ENCODE measurements around the gene IFITM5. TPM values are rescaled to one million over a fixed set of nuclear protein-coding genes. Genes with fewer than 3 reads are reported as not detected.

Gene IFITM5
- total RNA-seq, 6 experiments from 2014 or later: not detected

DNA sequence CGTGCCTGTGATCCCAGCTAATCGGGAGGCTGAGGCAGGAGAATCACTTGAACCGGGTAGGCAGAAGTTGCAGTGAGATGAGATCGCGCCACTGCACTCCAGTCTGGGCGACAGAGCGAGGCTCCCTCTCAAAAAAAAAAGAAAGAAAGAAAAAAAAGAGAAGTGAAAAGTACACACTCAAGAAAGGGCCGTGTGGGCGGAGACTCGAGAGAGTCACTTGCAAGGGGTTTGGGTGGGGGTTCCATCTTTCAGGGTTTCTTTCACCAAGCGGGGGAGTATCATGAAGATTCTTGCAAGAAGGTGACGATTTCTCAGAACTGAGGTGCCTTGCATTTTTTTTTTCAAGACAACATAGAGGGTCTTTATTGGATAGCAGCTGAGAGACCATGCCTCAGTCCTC lies 4.0 kb upstream of the IFITM5 start:
- H3K4me1 ChIP-seq: peaks cover 0 to 15% (median 6%) of the 10 kb centered on the region in 4 donors
- ATAC-seq (no peak), DNase-seq (peak in 1 of 3 donors; percentile 27)
- WGBS (ENCODE audit: insufficient coverage, low coverage, low lambda C conversion rate, missing lambda C conversion rate): 68% methylated on average over 11 of the region's 12 CpGs
- intact Hi-C loops (cut with DNase I): loop anchor here in 1 of 2 donors (10.0 kb wide), 1 partner anchor 61 kb away; the partner anchor contains the start of gene B4GALNT4
- H3K4me3 ChIP-seq: no peak overlapping the region
- no peak overlapping the region for H3K27ac ChIP-seq
- H3K36me3 ChIP-seq: no peaks in the 10 kb centered on the region
- no peaks in the 10 kb centered on the region for H3K9me3 ChIP-seq
- H3K27me3 ChIP-seq: no peaks in the 10 kb centered on the region
- TF ChIP-seq POLR2A (IDR thresholded peaks at IDR 0.05): no peak
- TF ChIP-seq, protein P1, sequence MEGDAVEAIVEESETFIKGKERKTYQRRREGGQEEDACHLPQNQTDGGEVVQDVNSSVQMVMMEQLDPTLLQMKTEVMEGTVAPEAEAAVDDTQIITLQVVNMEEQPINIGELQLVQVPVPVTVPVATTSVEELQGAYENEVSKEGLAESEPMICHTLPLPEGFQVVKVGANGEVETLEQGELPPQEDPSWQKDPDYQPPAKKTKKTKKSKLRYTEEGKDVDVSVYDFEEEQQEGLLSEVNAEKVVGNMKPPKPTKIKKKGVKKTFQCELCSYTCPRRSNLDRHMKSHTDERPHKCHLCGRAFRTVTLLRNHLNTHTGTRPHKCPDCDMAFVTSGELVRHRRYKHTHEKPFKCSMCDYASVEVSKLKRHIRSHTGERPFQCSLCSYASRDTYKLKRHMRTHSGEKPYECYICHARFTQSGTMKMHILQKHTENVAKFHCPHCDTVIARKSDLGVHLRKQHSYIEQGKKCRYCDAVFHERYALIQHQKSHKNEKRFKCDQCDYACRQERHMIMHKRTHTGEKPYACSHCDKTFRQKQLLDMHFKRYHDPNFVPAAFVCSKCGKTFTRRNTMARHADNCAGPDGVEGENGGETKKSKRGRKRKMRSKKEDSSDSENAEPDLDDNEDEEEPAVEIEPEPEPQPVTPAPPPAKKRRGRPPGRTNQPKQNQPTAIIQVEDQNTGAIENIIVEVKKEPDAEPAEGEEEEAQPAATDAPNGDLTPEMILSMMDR (IDR thresholded peaks at IDR 0.05): no peak

DNA sequence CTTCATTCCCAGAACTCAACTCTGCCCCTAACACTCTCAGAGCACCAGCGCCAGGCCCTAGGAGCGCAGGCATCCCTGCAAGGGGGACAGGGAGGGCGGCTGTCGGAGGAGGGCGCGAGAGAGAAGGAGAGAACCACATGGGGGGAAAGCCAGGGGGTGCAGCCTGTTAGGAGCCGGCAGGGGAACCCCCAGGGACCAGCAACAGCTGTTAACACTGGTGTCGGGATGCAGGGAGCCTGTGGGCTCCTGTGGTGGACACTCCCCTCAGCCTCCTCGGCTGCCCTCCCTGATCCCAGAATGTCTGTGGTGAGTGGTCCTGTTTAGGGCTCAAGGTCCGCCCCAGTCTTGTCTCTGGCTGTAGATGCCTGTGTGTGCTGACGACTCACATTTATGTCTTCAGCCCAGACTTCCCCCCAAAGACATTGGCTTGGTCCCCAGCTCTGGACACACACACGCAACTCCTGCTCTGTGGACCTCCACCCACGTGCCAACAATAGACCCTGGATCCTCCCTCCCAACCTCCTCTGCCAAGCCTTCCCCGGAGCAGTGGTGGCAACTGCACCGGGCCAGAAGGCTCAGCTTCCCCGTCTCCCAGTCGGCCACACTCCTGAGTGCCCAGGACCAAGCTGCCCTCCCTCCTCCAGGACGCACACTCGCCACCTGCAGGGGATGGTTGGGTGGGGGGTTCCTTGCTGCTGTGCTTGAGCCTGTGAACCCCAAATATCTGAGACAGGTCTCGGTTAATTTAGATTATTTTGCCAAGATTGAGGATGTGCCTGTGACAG lies 817 bp upstream of the IFITM5 start:
- TF ChIP-seq POLR2A (IDR thresholded peaks at IDR 0.05): no peak
- TF ChIP-seq, protein P1 (IDR thresholded peaks at IDR 0.05): no peak
- ATAC-seq: no peak
- peak in 2 of 3 donors; percentile 16 to 43 for DNase-seq

GRCh38 chr11:298406-299065 lies 790 bp downstream of the IFITM5 start:
- Histone ChIP-seq H3K4me1 (no peaks in the 10 kb centered on the region), H3K9me3 (no peaks in the 10 kb centered on the region), H3K27ac (no peak overlapping the region), H3K27me3 (no peaks in the 10 kb centered on the region), H3K4me3 (no peak overlapping the region), H3K36me3 (no peaks in the 10 kb centered on the region)
- TF ChIP-seq, protein P1 (IDR thresholded peaks at IDR 0.05): no peak
- no peak for TF ChIP-seq POLR2A (IDR thresholded peaks at IDR 0.05)
- intact Hi-C loops (cut with DNase I): no loop called here
- DNase-seq: peak; percentile 29 to 53 (median 49)
- WGBS (ENCODE audit: insufficient coverage, low coverage, low lambda C conversion rate, missing lambda C conversion rate): no CpG with 5 or more reads among the region's 15 CpGs
- peak; percentile 7 to 47 (median 30) for ATAC-seq

More for the DNA sequence above, 817 bp upstream of the IFITM5 start:
- Histone ChIP-seq H3K27ac (no peak overlapping the region), H3K4me3 (no peak overlapping the region), H3K4me1 (peaks cover 0 to 3% (median under 1%) of the 10 kb centered on the region in 4 donors), H3K36me3 (no peaks in the 10 kb centered on the region), H3K9me3 (no peaks in the 10 kb centered on the region), H3K27me3 (no peaks in the 10 kb centered on the region)
- intact Hi-C loops (cut with DNase I): loop anchor here in 1 of 2 donors (10.0 kb wide), 1 partner anchor 65 kb away; the partner anchor contains the start of gene B4GALNT4
- 26% methylated on average over 9 of the region's 20 CpGs for WGBS (ENCODE audit: insufficient coverage, low coverage, low lambda C conversion rate, missing lambda C conversion rate)

- no peak overlapping the region for H3K27ac ChIP-seq
- WGBS (ENCODE audit: insufficient coverage, low coverage, low lambda C conversion rate, missing lambda C conversion rate): 60% methylated on average over 11 of the region's 26 CpGs
- no peaks in the 10 kb centered on the region for H3K4me1 ChIP-seq
- H3K27me3 ChIP-seq: no peaks in the 10 kb centered on the region
- ATAC-seq: peak in 3 of 4 donors; percentile 14 to 34 (median 30)
- peak; percentile 18 to 50 (median 38) for DNase-seq
- TF ChIP-seq POLR2A (IDR thresholded peaks at IDR 0.05): no peak
- TF ChIP-seq, protein P1 (IDR thresholded peaks at IDR 0.05): no peak
- H3K4me3 ChIP-seq: no peak overlapping the region
- no peaks in the 10 kb centered on the region for H3K36me3 ChIP-seq
- H3K9me3 ChIP-seq: no peaks in the 10 kb centered on the region
- intact Hi-C loops (cut with DNase I): no loop called here
Measured at GRCh38 chr11:297586-298405, 1.5 kb downstream of the IFITM5 start.

All from right lobe of liver (tissue), 6 donors.